K562 (cell line): Measurements from ENCODE around the gene STXBP5L. TPM values are rescaled to one million over a fixed set of nuclear protein-coding genes. Genes with fewer than 3 reads are reported as not detected.
A peak's percentile ranks its signal among the peaks of the same experiment; 100 is the strongest.
"Not testable (repeated sequence)": the region's sequence is repeated elsewhere in the genome, so short reads cannot be mapped to it uniquely, and the experiment has no call there.

Experiments used
- ATAC-seq: fragments of 200-7000 bp; cut with Tn5 transposase; 3 replicates; pipeline ENCODE4 v1.9.1; 2020; ENCODE audit warnings: moderate library complexity
- BruUV-seq: library from RNA; stranded (reverse); fragments of 400-500 nt; replicated peaks from 2 replicates; lab custom pipeline; 2021; lab: Mats Ljungman, UMichigan
- CTCF ChIA-PET: fragments of 300-600 bp; formaldehyde crosslinking; extraction: SDS; loops from one replicate; lab custom pipeline; 2021; ENCODE audit warnings: low intra/inter-chr PET ratio; lab: Yijun Ruan, JAX
- POLR2A ChIA-PET: fragments of 300-600, 350-650 bp; sonication (Branson Sonifier 250); formaldehyde crosslinking; extraction: SDS; loops from one replicate; lab custom pipeline; 2021; ENCODE audit warnings: antibody characterized with exemption, inconsistent platforms; lab: Yijun Ruan, JAX
- DNase-seq, 4 experiments: peaks; one replicate each; pipeline versions ENCODE4 v3.0.0 to v3.0.0-alpha.2; 2011 to 2018; ENCODE audit warnings: low spot score in 3 of 4, mixed read lengths in 3 of 4; ENCODE audit errors: extremely low read depth in 1 of 4
- FAIRE-seq: peaks from 2 replicates; lab custom pipeline; 2011; peaks lifted over from hg19 to GRCh38; lab: Jason Lieb, UNC
- H2AFZ ChIP-seq: 2 replicates; pipeline ENCODE4 v1.6.0; 2011; ENCODE audit warnings: low read depth, low read length, control low read depth, inconsistent platforms
- H3K27ac ChIP-seq: fragments of 200-600 bp; 3 replicates; pipeline ENCODE4 v1.8.0; 2011; ENCODE audit warnings: low read depth, mild to moderate bottlenecking, control low read depth, inconsistent platforms, low read length, moderate library complexity, mixed read lengths; ENCODE audit errors: extremely low read depth
- H3K27me3 ChIP-seq, 2 experiments: fragments of 300-600 bp in 1 of 2; 2 replicates in 1 of 2; 3 replicates in 1 of 2; pipeline versions ENCODE4 v1.6.0 to v1.8.0; 2011; ENCODE audit warnings: inconsistent platforms in 2 of 2, low read length in 2 of 2, mild to moderate bottlenecking in 1 of 2, mixed read lengths in 1 of 2, moderate library complexity in 1 of 2; ENCODE audit not compliant: control insufficient read depth in 2 of 2, insufficient read depth in 2 of 2
- H3K36me3 ChIP-seq: fragments of 300-600 bp; 3 replicates; pipeline ENCODE4 v1.8.0; 2011; ENCODE audit warnings: mild to moderate bottlenecking, low read length, inconsistent platforms; ENCODE audit not compliant: control insufficient read depth, insufficient read depth
- H3K4me1 ChIP-seq, 2 experiments: fragments of 200-600 bp in 1 of 2; replicated peaks in 1 of 2; 2 replicates in 1 of 2; 3 replicates in 1 of 2; pipeline versions ENCODE4 v1.5.1 to v1.8.0; 2011; ENCODE audit warnings: inconsistent platforms in 2 of 2, low read length in 2 of 2, mild to moderate bottlenecking in 1 of 2, mixed read lengths in 1 of 2, moderate library complexity in 1 of 2; ENCODE audit not compliant: control insufficient read depth in 2 of 2, insufficient read depth in 2 of 2
- H3K4me2 ChIP-seq: 2 replicates; pipeline ENCODE4 v1.6.1; 2011; ENCODE audit warnings: low read length, control low read depth, inconsistent platforms, mixed read lengths; ENCODE audit not compliant: insufficient read depth
- H3K4me3 ChIP-seq: fragments of 200-600 bp; sonication (generic), shearing (Covaris generic); 2 replicates; pipeline ENCODE4 v1.5.1; 2016; ENCODE audit warnings: control low read depth, inconsistent platforms
- H3K79me2 ChIP-seq: fragments of 200-600 bp; 3 replicates; pipeline ENCODE4 v1.8.0; 2011; ENCODE audit warnings: low read length, inconsistent platforms; ENCODE audit not compliant: control insufficient read depth, insufficient read depth
- H3K9ac ChIP-seq, 2 experiments: 2 replicates each; pipeline versions ENCODE4 v1.6.0 to v1.6.1; 2011; ENCODE audit warnings: low read depth in 2 of 2, low read length in 2 of 2, control low read depth in 1 of 2, inconsistent platforms in 1 of 2, mild to moderate bottlenecking in 1 of 2, mixed read lengths in 1 of 2; ENCODE audit not compliant: insufficient read depth in 1 of 2
- H3K9me1 ChIP-seq: one replicate; pipeline ENCODE4 v1.6.0; 2011; ENCODE audit warnings: inconsistent platforms, mild to moderate bottlenecking, low read length, moderate library complexity; ENCODE audit not compliant: control insufficient read depth, insufficient read depth
- H3K9me3 ChIP-seq: replicated peaks from 2 replicates; pipeline ENCODE4 v1.5.1; 2011; ENCODE audit warnings: low read depth, low read length, inconsistent platforms; ENCODE audit not compliant: control insufficient read depth, insufficient read depth
- H4K20me1 ChIP-seq: replicated peaks from 2 replicates; pipeline ENCODE4 v1.6.1; 2011; ENCODE audit warnings: low read length, inconsistent platforms, mixed read lengths; ENCODE audit not compliant: control insufficient read depth, insufficient read depth
- KDM2B ChIP-seq: fragments of 250-450 bp; sonication (Bioruptor Pico); IDR thresholded peaks from 2 replicates; pipeline ENCODE4 v1.8.0; 2021; ENCODE audit warnings: mild to moderate bottlenecking, moderate library complexity
- WGBS: fragments of 100-300 bp; shearing (Covaris generic); methylation state at CpG from one replicate; pipeline ENCODE4 v1.1.6; 2016; ENCODE audit warnings: low coverage, mixed read lengths; ENCODE audit not compliant: insufficient coverage; ENCODE audit errors: missing lambda C conversion rate; 5-methylcytosine and 5-hydroxymethylcytosine counted together
- in situ Hi-C: fragments of 300-500 bp; cut with MboI; formaldehyde crosslinking; loops from 4 replicates; pipeline ENCODE4 v1.15.0; 2018; ENCODE audit warnings: inconsistent platforms, mixed read lengths
- intact Hi-C: fragments of 100-400 bp; cut with micrococcal nuclease; formaldehyde crosslinking; loops from 2 replicates; pipeline ENCODE4 v1.14.2; 2022
- polyA plus RNA-seq, 8 experiments: library from polyadenylated mRNA; depleted of rRNA in 4 of 8; stranded (reverse) in 5 of 8; unstranded in 3 of 8; fragments of >200 nt; fragmentation: Nextera tagmentation in 2 of 8; fragmentation: Illumina TruSeq in 1 of 8; extraction: Ambion mirVana in 2 of 8; extraction: Trizol in 1 of 8; gene quantifications; 2 replicates each; pipeline versions ENCODE4 v1.2.1 to v1.2.3, GENCODE V29; 2011 to 2014; ENCODE audit warnings: inconsistent platforms in 1 of 8, missing spikeins in 1 of 8
- total RNA-seq, 7 experiments: library from RNA; depleted of rRNA in 6 of 7; stranded (reverse); fragments of >200 nt in 6 of 7; fragmentation: Illumina TruSeq in 2 of 7; extraction: Trizol in 2 of 7; gene quantifications; 2 replicates each; pipeline versions ENCODE4 v1.2.1 to v1.2.3, GENCODE V29; 2011 to 2021; ENCODE audit warnings: low replicate concordance in 1 of 7
- TF ChIP-seq, protein P1 (sequence below), 3 experiments: IDR thresholded peaks in 2 of 3; conservative IDR thresholded peaks in 1 of 3; 2 replicates each; pipeline ENCODE4 v1.5.1; 2011 to 2012; ENCODE audit warnings: low read length in 3 of 3, mild to moderate bottlenecking in 3 of 3, control low read depth in 2 of 3, improper control_type of control experiment in 1 of 3, inconsistent platforms in 1 of 3, low read depth in 1 of 3, mixed read lengths in 1 of 3, moderate library complexity in 1 of 3; ENCODE audit not compliant: insufficient read depth in 2 of 3

STXBP5L gene
- total and polyA plus RNA-seq, 9 of the 15 experiments (the other 6 are each of a cell fraction or from before 2014, with no cell fraction given), result 0.03 to 0.04 (median 0.03) TPM; not detected in 6

DNA sequence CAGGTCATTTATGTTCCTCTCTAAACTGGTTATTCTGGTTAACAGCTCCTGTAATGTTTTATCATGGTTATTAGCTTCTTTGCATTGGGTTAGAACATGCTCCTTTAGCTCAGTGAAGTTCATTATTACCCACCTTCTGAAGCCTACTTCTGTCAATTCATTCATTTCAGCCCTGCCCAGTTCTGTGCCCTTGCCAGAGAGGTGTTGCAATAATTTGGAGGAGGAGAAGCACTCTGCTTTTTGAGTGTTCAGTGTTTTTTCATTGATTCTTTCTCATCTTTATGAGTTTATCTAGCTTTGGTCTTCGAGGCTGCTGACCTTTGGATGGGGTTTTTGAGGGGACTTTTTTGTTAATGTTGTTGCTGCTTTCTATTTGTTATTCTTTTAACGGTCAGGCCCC, 203.1 kb downstream of the STXBP5L start:
- H3K9ac ChIP-seq, H3K27ac ChIP-seq, intact Hi-C loops, DNase-seq, in situ Hi-C loops, H3K4me1 ChIP-seq, H3K27me3 ChIP-seq, H3K36me3 ChIP-seq, CTCF ChIA-PET, FAIRE-seq, H3K4me2 ChIP-seq, ATAC-seq, H3K9me3 ChIP-seq, H3K9me1 ChIP-seq, BruUV-seq, H2AFZ ChIP-seq, H3K79me2 ChIP-seq, POLR2A ChIA-PET, H3K4me3 ChIP-seq, H4K20me1 ChIP-seq: not testable (repeated sequence)
- 0% methylated on average over 2 of the region's 2 CpGs for WGBS

DNA sequence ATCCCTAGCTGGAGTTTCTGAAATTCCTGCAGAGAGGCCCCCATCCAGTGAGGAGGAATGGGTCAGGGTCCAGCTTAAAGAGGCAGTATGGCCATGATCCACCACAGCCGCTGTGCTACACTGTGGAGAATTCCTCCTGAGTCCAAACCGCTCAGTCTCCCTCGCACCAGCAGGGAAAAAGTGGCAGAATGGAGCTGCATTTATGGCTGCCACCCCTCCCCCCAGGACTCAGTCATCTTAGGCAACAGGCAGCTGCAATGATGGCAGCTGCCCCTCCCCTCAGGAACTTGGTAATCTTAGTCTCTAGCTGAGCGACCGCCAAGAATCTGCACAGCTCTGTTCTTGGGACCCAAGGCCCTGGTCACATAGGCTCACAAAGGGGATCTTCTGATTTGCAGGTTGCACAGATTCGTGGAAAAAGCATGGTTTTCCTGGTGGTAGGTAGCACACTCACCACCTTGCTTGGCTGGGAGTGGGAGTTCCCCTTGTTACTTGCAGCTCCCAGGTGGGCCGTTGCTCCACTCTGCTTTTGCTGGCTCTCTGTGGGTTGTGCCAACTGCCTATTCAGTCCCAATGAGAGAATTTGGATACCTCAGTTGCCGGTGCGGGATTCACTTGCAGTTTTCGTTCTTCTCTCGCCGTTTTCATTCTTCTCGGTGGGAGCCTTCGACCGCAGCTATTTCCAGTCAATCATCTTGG, 204.1 kb downstream of the STXBP5L start:
- FAIRE-seq (no peak), DNase-seq (peak in 2 of 4 experiments; percentile 0 to 1), ATAC-seq (peak; percentile 59; the same call in 2 of the 3 replicates)
- no peak for TF ChIP-seq KDM2B (CRISPR knock-in tag)
- TF ChIP-seq, protein P1, sequence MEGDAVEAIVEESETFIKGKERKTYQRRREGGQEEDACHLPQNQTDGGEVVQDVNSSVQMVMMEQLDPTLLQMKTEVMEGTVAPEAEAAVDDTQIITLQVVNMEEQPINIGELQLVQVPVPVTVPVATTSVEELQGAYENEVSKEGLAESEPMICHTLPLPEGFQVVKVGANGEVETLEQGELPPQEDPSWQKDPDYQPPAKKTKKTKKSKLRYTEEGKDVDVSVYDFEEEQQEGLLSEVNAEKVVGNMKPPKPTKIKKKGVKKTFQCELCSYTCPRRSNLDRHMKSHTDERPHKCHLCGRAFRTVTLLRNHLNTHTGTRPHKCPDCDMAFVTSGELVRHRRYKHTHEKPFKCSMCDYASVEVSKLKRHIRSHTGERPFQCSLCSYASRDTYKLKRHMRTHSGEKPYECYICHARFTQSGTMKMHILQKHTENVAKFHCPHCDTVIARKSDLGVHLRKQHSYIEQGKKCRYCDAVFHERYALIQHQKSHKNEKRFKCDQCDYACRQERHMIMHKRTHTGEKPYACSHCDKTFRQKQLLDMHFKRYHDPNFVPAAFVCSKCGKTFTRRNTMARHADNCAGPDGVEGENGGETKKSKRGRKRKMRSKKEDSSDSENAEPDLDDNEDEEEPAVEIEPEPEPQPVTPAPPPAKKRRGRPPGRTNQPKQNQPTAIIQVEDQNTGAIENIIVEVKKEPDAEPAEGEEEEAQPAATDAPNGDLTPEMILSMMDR (IDR thresholded peaks at IDR 0.05 in 2 of 3, conservative IDR thresholded peaks at IDR 0.05 in 1 of 3; ENCODE audit: insufficient read depth in 2 of 3, low read depth in 1 of 3, low read length in 3 of 3), result 0 out of 6 replicates have a peak, but pooled peaks of 1 of the 3 experiments have one; percentile 6
- H3K4me2 ChIP-seq, result no peak overlapping the region
- H3K79me2 ChIP-seq, result no peaks in the 10 kb centered on the region
- H3K27ac ChIP-seq, result no peak overlapping the region
- no peaks in the 10 kb centered on the region for H4K20me1 ChIP-seq
- BruUV-seq, result no TSS peak
- no peak overlapping the region for H2AFZ ChIP-seq
- in situ Hi-C loops (no loop called here), intact Hi-C loops (no loop called here)
- ChIA-PET POLR2A (no interaction called here), CTCF (no interaction called here)
- H3K27me3 ChIP-seq, result no peaks in the 10 kb centered on the region
- no peak overlapping the region for H3K9ac ChIP-seq
- H3K9me3 ChIP-seq, result no peaks in the 10 kb centered on the region
- WGBS, result 6% methylated on average over 11 of the region's 15 CpGs
- H3K4me3 ChIP-seq, result no peak overlapping the region
- H3K9me1 ChIP-seq, result no peaks in the 10 kb centered on the region
- no peaks in the 10 kb centered on the region for H3K4me1 ChIP-seq
- no peaks in the 10 kb centered on the region for H3K36me3 ChIP-seq
